Measurements from ENCODE around the gene CAMK2N1. TPM values are rescaled to one million over a fixed set of nuclear protein-coding genes. Genes with fewer than 3 reads are reported as not detected.
"Not testable (repeated sequence)": the region's sequence is repeated elsewhere in the genome, so short reads cannot be mapped to it uniquely, and the experiment has no call there.

The CAMK2N1 gene
- total RNA-seq, 1 donor from 2014 or later = 13.2 TPM

GRCh38 chr1:20530306-20530705 is 44.3 kb upstream of the CAMK2N1 start:
- DNase-seq (ENCODE audit: low spot score) = no peak
- H3K9me3 Mint-ChIP-seq (ENCODE audit: low read depth) = no peaks in the 10 kb centered on the region
- no peaks in the 10 kb centered on the region for H3K36me3 Mint-ChIP-seq (ENCODE audit: low read depth)
- no peak overlapping the region for H3K27ac Mint-ChIP-seq (ENCODE audit: unreplicated experiment)
- H3K4me1 Mint-ChIP-seq (ENCODE audit: low read depth) = peaks cover 9% of the 10 kb centered on the region
- TF ChIP-seq, protein P1, sequence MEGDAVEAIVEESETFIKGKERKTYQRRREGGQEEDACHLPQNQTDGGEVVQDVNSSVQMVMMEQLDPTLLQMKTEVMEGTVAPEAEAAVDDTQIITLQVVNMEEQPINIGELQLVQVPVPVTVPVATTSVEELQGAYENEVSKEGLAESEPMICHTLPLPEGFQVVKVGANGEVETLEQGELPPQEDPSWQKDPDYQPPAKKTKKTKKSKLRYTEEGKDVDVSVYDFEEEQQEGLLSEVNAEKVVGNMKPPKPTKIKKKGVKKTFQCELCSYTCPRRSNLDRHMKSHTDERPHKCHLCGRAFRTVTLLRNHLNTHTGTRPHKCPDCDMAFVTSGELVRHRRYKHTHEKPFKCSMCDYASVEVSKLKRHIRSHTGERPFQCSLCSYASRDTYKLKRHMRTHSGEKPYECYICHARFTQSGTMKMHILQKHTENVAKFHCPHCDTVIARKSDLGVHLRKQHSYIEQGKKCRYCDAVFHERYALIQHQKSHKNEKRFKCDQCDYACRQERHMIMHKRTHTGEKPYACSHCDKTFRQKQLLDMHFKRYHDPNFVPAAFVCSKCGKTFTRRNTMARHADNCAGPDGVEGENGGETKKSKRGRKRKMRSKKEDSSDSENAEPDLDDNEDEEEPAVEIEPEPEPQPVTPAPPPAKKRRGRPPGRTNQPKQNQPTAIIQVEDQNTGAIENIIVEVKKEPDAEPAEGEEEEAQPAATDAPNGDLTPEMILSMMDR (IDR thresholded peaks at IDR 0.05) = no peak
- H3K4me3 Mint-ChIP-seq (ENCODE audit: unreplicated experiment) = no peak overlapping the region
- peaks cover 67% of the 10 kb centered on the region for H3K27me3 Mint-ChIP-seq (ENCODE audit: low read depth)

GRCh38 chr1:20528221-20528620 is 42.2 kb upstream of the CAMK2N1 start:
- Mint-ChIP-seq H3K27me3 (ENCODE audit: low read depth) (peaks cover 51% of the 10 kb centered on the region), H3K27ac (ENCODE audit: unreplicated experiment) (no peak overlapping the region), H3K36me3 (ENCODE audit: low read depth) (no peaks in the 10 kb centered on the region), H3K4me3 (ENCODE audit: unreplicated experiment) (no peak overlapping the region), H3K9me3 (ENCODE audit: low read depth) (no peaks in the 10 kb centered on the region), H3K4me1 (ENCODE audit: low read depth) (peaks cover 9% of the 10 kb centered on the region)
- TF ChIP-seq, protein P1 (IDR thresholded peaks at IDR 0.05) = no peak
- DNase-seq (ENCODE audit: low spot score) = no peak

GRCh38 chr1:20526267-20526666 is 40.3 kb upstream of the CAMK2N1 start:
- Mint-ChIP-seq H3K4me1 (ENCODE audit: low read depth) (peaks cover 16% of the 10 kb centered on the region), H3K9me3 (ENCODE audit: low read depth) (no peaks in the 10 kb centered on the region), H3K4me3 (ENCODE audit: unreplicated experiment) (no peak overlapping the region), H3K36me3 (ENCODE audit: low read depth) (no peaks in the 10 kb centered on the region), H3K27me3 (ENCODE audit: low read depth) (peaks cover 45% of the 10 kb centered on the region), H3K27ac (ENCODE audit: unreplicated experiment) (no peak overlapping the region)
- TF ChIP-seq, protein P1 (IDR thresholded peaks at IDR 0.05) = no peak
- DNase-seq (ENCODE audit: low spot score) = no peak

DNA sequence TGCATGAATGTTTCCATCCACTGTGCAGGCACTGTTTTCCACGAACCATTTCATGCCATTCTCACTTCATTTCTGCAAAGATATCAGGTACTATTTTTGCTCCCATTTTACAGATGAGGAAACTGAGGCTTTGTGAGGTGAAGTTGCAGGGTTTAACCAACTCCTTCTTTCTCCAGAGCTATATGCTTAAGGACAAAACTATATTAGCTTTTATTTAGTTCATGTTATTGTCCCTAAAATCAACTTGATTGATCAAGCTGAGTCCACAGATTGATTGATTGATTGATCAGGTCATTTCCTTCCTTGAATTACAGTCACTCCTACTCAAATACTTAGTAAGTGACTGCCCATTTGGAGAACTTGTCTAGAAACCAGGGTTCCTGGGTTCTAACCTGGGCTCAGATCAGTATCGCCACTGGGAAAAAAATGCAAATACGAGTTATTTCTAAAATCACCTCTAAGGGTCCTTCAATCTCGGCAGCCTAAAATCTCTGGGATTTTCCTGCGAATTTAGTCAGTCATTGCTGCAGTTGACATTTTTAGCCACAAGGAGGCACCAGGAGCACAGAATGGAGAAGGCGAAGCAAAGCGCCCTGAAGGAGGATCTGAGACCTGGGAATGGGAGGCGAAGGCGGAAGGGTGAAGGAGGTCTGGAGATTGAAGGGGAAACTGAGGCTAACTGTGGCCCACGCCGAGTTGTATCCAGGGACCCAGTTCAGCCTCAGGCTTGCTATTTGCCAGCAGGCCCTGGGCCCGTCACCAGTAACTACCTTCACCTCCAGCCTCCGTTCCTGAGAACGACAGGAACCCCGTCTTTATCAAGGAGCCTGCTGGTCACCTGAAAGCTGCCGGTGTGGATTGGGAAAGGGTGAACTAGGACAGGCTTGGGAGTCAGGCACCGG is 36.2 kb upstream of the CAMK2N1 start:
- no peak overlapping the region for H3K4me3 Mint-ChIP-seq (ENCODE audit: unreplicated experiment)
- H3K4me1 Mint-ChIP-seq (ENCODE audit: low read depth) = peaks cover 6% of the 10 kb centered on the region
- no peaks in the 10 kb centered on the region for H3K36me3 Mint-ChIP-seq (ENCODE audit: low read depth)
- no peaks in the 10 kb centered on the region for H3K9me3 Mint-ChIP-seq (ENCODE audit: low read depth)
- no peak for DNase-seq (ENCODE audit: low spot score)
- peaks cover 28% of the 10 kb centered on the region for H3K27me3 Mint-ChIP-seq (ENCODE audit: low read depth)
- H3K27ac Mint-ChIP-seq (ENCODE audit: unreplicated experiment) = no peak overlapping the region
- TF ChIP-seq, protein P1 (IDR thresholded peaks at IDR 0.05) = peak; percentile 93

DNA sequence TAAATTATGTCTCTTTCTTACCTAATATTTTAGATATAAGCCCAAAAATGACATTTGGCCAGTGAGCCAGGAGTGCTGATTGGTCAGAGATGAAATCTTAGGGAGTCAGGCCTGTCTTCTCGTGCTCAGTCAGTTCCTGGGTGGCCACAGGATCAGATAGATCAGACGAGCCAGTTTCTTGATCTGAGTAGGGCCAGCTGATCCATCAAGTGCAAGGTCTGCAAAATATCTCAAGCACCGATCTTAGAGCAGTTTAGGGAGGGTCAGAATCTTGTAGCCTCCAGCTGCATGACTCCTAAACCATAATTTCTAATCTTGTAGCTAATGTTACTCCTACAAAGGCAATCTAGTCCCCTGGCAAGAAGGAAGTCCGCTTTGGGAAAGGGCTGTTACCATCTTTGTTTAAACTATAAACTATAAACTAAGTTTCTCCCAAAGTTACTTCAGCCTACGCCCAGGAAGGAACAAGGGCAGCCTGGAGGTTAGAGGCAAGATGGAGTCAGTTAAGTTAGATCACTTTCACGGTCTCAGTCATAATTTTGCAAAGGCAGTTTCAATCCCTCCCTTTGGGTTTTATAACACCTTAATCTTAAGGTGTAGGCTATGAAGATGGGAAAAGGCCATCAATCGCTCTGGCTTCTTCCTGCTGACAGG is 33.7 kb upstream of the CAMK2N1 start:
- peaks cover 19% of the 10 kb centered on the region for H3K27me3 Mint-ChIP-seq (ENCODE audit: low read depth)
- not testable (repeated sequence) for H3K36me3 Mint-ChIP-seq (ENCODE audit: low read depth); H3K4me1 Mint-ChIP-seq (ENCODE audit: low read depth); DNase-seq (ENCODE audit: low spot score); H3K4me3 Mint-ChIP-seq (ENCODE audit: unreplicated experiment); H3K9me3 Mint-ChIP-seq (ENCODE audit: low read depth); H3K27ac Mint-ChIP-seq (ENCODE audit: unreplicated experiment)

Data from chondrocyte (in vitro differentiated cells).